GM10847 (cell line): Measurements from ENCODE around the gene CNBP.

Source experiments
- POLR2A ChIP-seq: IDR thresholded peaks from 2 replicates; pipeline ENCODE4 v1.6.1; 2011; ENCODE audit not compliant: insufficient read length; ENCODE audit errors: extremely low read depth

The CNBP gene

GRCh38 chr3:129183569-129184395 is at the start of gene CNBP:
Gene CNBP (minus strand): TSS chr3:129183896. CDS start chr3:129171757, 12,139 bp downstream.
- peak; percentile 86 for TF ChIP-seq POLR2A

GRCh38 chr3:129231331-129232119 is 47.8 kb upstream of the CNBP start:
- no peak for TF ChIP-seq POLR2A

GRCh38 chr3:129230311-129231019 is 46.8 kb upstream of the CNBP start:
- no peak for TF ChIP-seq POLR2A

GRCh38 chr3:129228891-129229585 is 45.3 kb upstream of the CNBP start:
- TF ChIP-seq POLR2A: no peak

GRCh38 chr3:129226374-129226773 is 42.7 kb upstream of the CNBP start:
- TF ChIP-seq POLR2A: no peak

GRCh38 chr3:129224984-129225393 is 41.3 kb upstream of the CNBP start:
- no peak for TF ChIP-seq POLR2A

GRCh38 chr3:129218742-129219141 is 35.0 kb upstream of the CNBP start:
- TF ChIP-seq POLR2A: no peak

- no peak for TF ChIP-seq POLR2A
Measured at GRCh38 chr3:129213238-129213637, 29.5 kb upstream of the CNBP start.

GRCh38 chr3:129211772-129212171 is 28.1 kb upstream of the CNBP start:
- TF ChIP-seq POLR2A: no peak

GRCh38 chr3:129211345-129211744 is 27.6 kb upstream of the CNBP start:
- no peak for TF ChIP-seq POLR2A

- no peak for TF ChIP-seq POLR2A
Measured at GRCh38 chr3:129207479-129207878, 23.8 kb upstream of the CNBP start.

GRCh38 chr3:129205109-129205832 is 21.6 kb upstream of the CNBP start:
- no peak for TF ChIP-seq POLR2A

GRCh38 chr3:129204473-129204872 is 20.8 kb upstream of the CNBP start:
- TF ChIP-seq POLR2A: no peak

- TF ChIP-seq POLR2A: no peak
Measured at GRCh38 chr3:129199366-129199765, 15.7 kb upstream of the CNBP start.

- TF ChIP-seq POLR2A: no peak
Measured at GRCh38 chr3:129197321-129197720, 13.6 kb upstream of the CNBP start.

GRCh38 chr3:129196601-129197000 is 12.9 kb upstream of the CNBP start:
- TF ChIP-seq POLR2A: no peak
